Endodermal cell (in vitro differentiated cells): ENCODE measurements around the gene UPB1. TPM values are rescaled to one million over a fixed set of nuclear protein-coding genes. Genes with fewer than 3 reads are reported as not detected.

Experiments used
- DNase-seq: peaks from one replicate; pipeline ENCODE4 v3.0.0-alpha.2; 2017
- H3K27ac ChIP-seq: 2 replicates; pipeline ENCODE4 v1.5.1; 2013; ENCODE audit warnings: mild to moderate bottlenecking, low read depth, low read length, moderate library complexity
- H3K27me3 ChIP-seq: 2 replicates; pipeline ENCODE4 v1.6.1; 2013; ENCODE audit warnings: mild to moderate bottlenecking, low read length, moderate library complexity; ENCODE audit not compliant: insufficient read depth, control insufficient read depth, poor library complexity, severe bottlenecking
- H3K36me3 ChIP-seq: 2 replicates; pipeline ENCODE4 v1.7.0; 2013; ENCODE audit warnings: mild to moderate bottlenecking, low read length, moderate library complexity; ENCODE audit not compliant: control insufficient read depth, insufficient read depth
- H3K4me1 ChIP-seq: one replicate; pipeline ENCODE4 v1.7.0; 2013; ENCODE audit warnings: low read length; ENCODE audit not compliant: control insufficient read depth, insufficient read depth
- H3K4me3 ChIP-seq: 2 replicates; pipeline ENCODE4 v1.5.1; 2013; ENCODE audit warnings: mild to moderate bottlenecking, low read length, moderate library complexity
- H3K9ac ChIP-seq: 2 replicates; pipeline ENCODE4 v1.6.1; 2013; ENCODE audit warnings: mild to moderate bottlenecking, low read length, moderate library complexity; ENCODE audit not compliant: poor library complexity, severe bottlenecking; ENCODE audit errors: extremely low read depth
- H3K9me3 ChIP-seq: 2 replicates; pipeline ENCODE4 v1.6.1; 2013; ENCODE audit warnings: mild to moderate bottlenecking, low read length, moderate library complexity; ENCODE audit not compliant: control insufficient read depth
- H3K27ac Mint-ChIP-seq: 2 replicates; pipeline ENCODE4 v1.8.0; 2020; ENCODE audit warnings: mixed read lengths
- H3K27me3 Mint-ChIP-seq: 2 replicates; pipeline ENCODE4 v1.8.0; 2021; ENCODE audit warnings: mild to moderate bottlenecking, mixed read lengths; ENCODE audit not compliant: insufficient read depth
- H3K36me3 Mint-ChIP-seq: 2 replicates; pipeline ENCODE4 v1.8.0; 2020; ENCODE audit warnings: low read depth, mixed read lengths
- H3K4me1 Mint-ChIP-seq: 2 replicates; pipeline ENCODE4 v1.8.0; 2020; ENCODE audit warnings: mixed read lengths
- H3K4me3 Mint-ChIP-seq: 2 replicates; pipeline ENCODE4 v1.8.0; 2020; ENCODE audit warnings: mild to moderate bottlenecking, moderate library complexity, mixed read lengths
- H3K9me3 Mint-ChIP-seq: 2 replicates; pipeline ENCODE4 v1.8.0; 2020; ENCODE audit warnings: mild to moderate bottlenecking, mixed read lengths
- CTCF ChIP-seq: fragments of 200-600 bp; sonication (generic); conservative IDR thresholded peaks from 2 replicates; pipeline ENCODE4 v1.5.0; 2021; ENCODE audit warnings: antibody characterized with exemption, mild to moderate bottlenecking
- WGBS, 2 experiments: methylation state at CpG; one replicate each; pipeline versions ENCODE4 v1.1.5 to v1.1.7; 2013; ENCODE audit warnings: missing lambda C conversion rate in 2 of 2, mixed read lengths in 1 of 2; ENCODE audit not compliant: insufficient coverage in 1 of 2, insufficient read length in 1 of 2; 5-methylcytosine and 5-hydroxymethylcytosine counted together
- total RNA-seq, 2 donors: library from RNA; stranded (reverse); fragmentation: NEBNext Ultra II Directional in 1 of 2; extraction: Animal tissue kit (Norgen Biotek cat#: 25700) in 1 of 2; gene quantifications; 2 replicates in 1 of 2; 3 replicates in 1 of 2; pipeline ENCODE4 v1.2.1, GENCODE V29; 2021

The UPB1 gene
- total RNA-seq, 2 donors from 2014 or later: 0.40 TPM; not detected in 1

- Mint-ChIP-seq H3K27ac (no peak overlapping the region), H3K36me3 (no peaks in the 10 kb centered on the region), H3K9me3 (no peaks in the 10 kb centered on the region), H3K27me3 (peaks cover 29% of the 10 kb centered on the region), H3K4me1 (peaks cover 21% of the 10 kb centered on the region), H3K4me3 (no peak overlapping the region)
- Histone ChIP-seq H3K27me3 (peaks cover 4% of the 10 kb centered on the region), H3K4me3 (no peak overlapping the region), H3K9ac (no peak overlapping the region), H3K36me3 (no peaks in the 10 kb centered on the region), H3K4me1 (peaks cover 13% of the 10 kb centered on the region), H3K9me3 (no peaks in the 10 kb centered on the region), H3K27ac (no peak overlapping the region)
- 94 to 100% methylated on average over 2 to 9 of the region's 9 CpGs for whole genome bisulfite sequencing, 2 experiments
- no peak for TF ChIP-seq CTCF
- DNase-seq: no peak
Measured at GRCh38 chr22:24518771-24519485, 23.8 kb downstream of the UPB1 start.

- 95% methylated on average over 3 to 5 of the region's 5 CpGs for WGBS, 2 experiments
- TF ChIP-seq CTCF: no peak
- no peak overlapping the region for H3K4me3 ChIP-seq
- no peak overlapping the region for H3K27ac ChIP-seq
- no peaks in the 10 kb centered on the region for H3K36me3 Mint-ChIP-seq
- H3K27me3 Mint-ChIP-seq: peaks cover 29% of the 10 kb centered on the region
- H3K27ac Mint-ChIP-seq: no peak overlapping the region
- H3K36me3 ChIP-seq: no peaks in the 10 kb centered on the region
- no peak for DNase-seq
- H3K4me1 ChIP-seq: peaks cover 7% of the 10 kb centered on the region
- H3K27me3 ChIP-seq: peaks cover 4% of the 10 kb centered on the region
- peaks cover 16% of the 10 kb centered on the region for H3K4me1 Mint-ChIP-seq
- no peak overlapping the region for H3K9ac ChIP-seq
- H3K4me3 Mint-ChIP-seq: no peak overlapping the region
- no peaks in the 10 kb centered on the region for H3K9me3 Mint-ChIP-seq
- no peaks in the 10 kb centered on the region for H3K9me3 ChIP-seq
Measured at GRCh38 chr22:24519496-24519895, 24.4 kb downstream of the UPB1 start.

GRCh38 chr22:24521791-24522245 lies 26.7 kb downstream of the UPB1 start:
- H3K27ac ChIP-seq: no peak overlapping the region
- WGBS, 2 experiments: 4 to 24% methylated on average over 3 to 8 of the region's 8 CpGs
- H3K9me3 Mint-ChIP-seq: no peaks in the 10 kb centered on the region
- peak; percentile 86 for TF ChIP-seq CTCF
- DNase-seq: peak; percentile 92
- H3K4me1 Mint-ChIP-seq: peaks cover 9% of the 10 kb centered on the region
- no peak overlapping the region for H3K4me3 Mint-ChIP-seq
- peaks cover 16% of the 10 kb centered on the region for H3K27me3 Mint-ChIP-seq
- no peaks in the 10 kb centered on the region for H3K36me3 Mint-ChIP-seq
- peaks cover 9% of the 10 kb centered on the region for H3K4me1 ChIP-seq
- H3K27ac Mint-ChIP-seq: no peak overlapping the region
- no peaks in the 10 kb centered on the region for H3K27me3 ChIP-seq
- H3K9ac ChIP-seq: no peak overlapping the region
- no peaks in the 10 kb centered on the region for H3K36me3 ChIP-seq
- H3K4me3 ChIP-seq: no peak overlapping the region
- no peaks in the 10 kb centered on the region for H3K9me3 ChIP-seq
